ENCODE results near the gene PLEKHM2.

- TF ChIP-seq, protein P1, sequence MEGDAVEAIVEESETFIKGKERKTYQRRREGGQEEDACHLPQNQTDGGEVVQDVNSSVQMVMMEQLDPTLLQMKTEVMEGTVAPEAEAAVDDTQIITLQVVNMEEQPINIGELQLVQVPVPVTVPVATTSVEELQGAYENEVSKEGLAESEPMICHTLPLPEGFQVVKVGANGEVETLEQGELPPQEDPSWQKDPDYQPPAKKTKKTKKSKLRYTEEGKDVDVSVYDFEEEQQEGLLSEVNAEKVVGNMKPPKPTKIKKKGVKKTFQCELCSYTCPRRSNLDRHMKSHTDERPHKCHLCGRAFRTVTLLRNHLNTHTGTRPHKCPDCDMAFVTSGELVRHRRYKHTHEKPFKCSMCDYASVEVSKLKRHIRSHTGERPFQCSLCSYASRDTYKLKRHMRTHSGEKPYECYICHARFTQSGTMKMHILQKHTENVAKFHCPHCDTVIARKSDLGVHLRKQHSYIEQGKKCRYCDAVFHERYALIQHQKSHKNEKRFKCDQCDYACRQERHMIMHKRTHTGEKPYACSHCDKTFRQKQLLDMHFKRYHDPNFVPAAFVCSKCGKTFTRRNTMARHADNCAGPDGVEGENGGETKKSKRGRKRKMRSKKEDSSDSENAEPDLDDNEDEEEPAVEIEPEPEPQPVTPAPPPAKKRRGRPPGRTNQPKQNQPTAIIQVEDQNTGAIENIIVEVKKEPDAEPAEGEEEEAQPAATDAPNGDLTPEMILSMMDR (IDR thresholded peaks at IDR 0.05; ENCODE audit: low read depth, low read length, poor library complexity, severe bottlenecking): no peak
- TF ChIP-seq EZH2phosphoT487 (IDR thresholded peaks at IDR 0.05; ENCODE audit: borderline replicate concordance, low read length): no peak
These were observed 7.4 kb downstream of the PLEKHM2 start for GRCh38 chr1:15691434-15692032.

All from DOHH2 (cell line).